SU-DHL-6 (cell line): ENCODE data around the gene DIP2C.
A peak's percentile ranks its signal among the peaks of the same experiment; 100 is the strongest.
"Not testable (repeated sequence)": the region's sequence is repeated elsewhere in the genome, so short reads cannot be mapped to it uniquely, and the experiment has no call there.

ENCODE experiments used
- H2AFZ ChIP-seq: fragments of 200-600 bp; sonication (generic); 2 replicates; pipeline ENCODE4 v1.6.1; 2014; ENCODE audit warnings: low read depth, mild to moderate bottlenecking, moderate library complexity, mixed read lengths, antibody characterized with exemption, low read length; ENCODE audit not compliant: severe bottlenecking
- H3F3A ChIP-seq: fragments of 200-600 bp; shearing (Covaris generic); 2 replicates; pipeline ENCODE4 v1.6.0; 2016; ENCODE audit warnings: antibody characterized with exemption, mild to moderate bottlenecking; ENCODE audit not compliant: insufficient read depth
- H3K27ac ChIP-seq: fragments of 200-600 bp; sonication (generic); 2 replicates; pipeline ENCODE4 v1.5.1; 2016; ENCODE audit warnings: low read depth, mild to moderate bottlenecking, low read length, moderate library complexity, mixed read lengths
- H3K27me3 ChIP-seq: fragments of 200-600 bp; sonication (generic), shearing (Covaris generic); 2 replicates; pipeline ENCODE4 v1.6.0; 2014; ENCODE audit warnings: mild to moderate bottlenecking, low read length
- H3K36me3 ChIP-seq: fragments of 200-600 bp; sonication (generic); 2 replicates; pipeline ENCODE4 v1.6.1; 2014; ENCODE audit warnings: mild to moderate bottlenecking, low read length, mixed read lengths
- H3K4me2 ChIP-seq: fragments of 300-600, 200-600 bp; shearing (Covaris generic), sonication (generic); 2 replicates; pipeline ENCODE4 v1.6.0; 2014; ENCODE audit warnings: low read length, low read depth, mild to moderate bottlenecking; ENCODE audit not compliant: poor library complexity, severe bottlenecking
- H3K4me3 ChIP-seq: fragments of 200-600 bp; sonication (generic); 2 replicates; pipeline ENCODE4 v1.5.1; 2014; ENCODE audit warnings: antibody characterized with exemption, low read length, mild to moderate bottlenecking, mixed read lengths; ENCODE audit not compliant: insufficient read depth, poor library complexity, severe bottlenecking
- H3K79me2 ChIP-seq: fragments of 200-600 bp; sonication (generic); 2 replicates; pipeline ENCODE4 v1.6.1; 2014; ENCODE audit warnings: mild to moderate bottlenecking, low read length, moderate library complexity; ENCODE audit not compliant: insufficient read depth
- H3K9ac ChIP-seq: fragments of 200-600 bp; sonication (generic); 2 replicates; pipeline ENCODE4 v1.7.0; 2014; ENCODE audit warnings: mild to moderate bottlenecking, low read length
- H3K9me2 ChIP-seq: fragments of 200-600 bp; sonication (generic); replicated peaks from 2 replicates; pipeline ENCODE4 v1.6.1; 2014; ENCODE audit warnings: low read length; ENCODE audit not compliant: insufficient read depth
- H3K9me3 ChIP-seq: fragments of 200-600 bp; sonication (generic); 2 replicates; pipeline ENCODE4 v1.6.1; 2014; ENCODE audit warnings: low read length, mixed read lengths; ENCODE audit not compliant: insufficient read depth
- H4K20me1 ChIP-seq: fragments of 200-600 bp; sonication (generic); 2 replicates; pipeline ENCODE4 v1.6.1; 2014; ENCODE audit warnings: low read depth, mild to moderate bottlenecking, antibody characterized with exemption, low read length, moderate library complexity, mixed read lengths
- CTCF ChIP-seq: fragments of 200-600 bp; sonication (generic); IDR thresholded peaks from one replicate; pipeline ENCODE4 v1.5.1; 2017; ENCODE audit warnings: antibody characterized with exemption, mild to moderate bottlenecking, low read length, moderate library complexity; ENCODE audit not compliant: insufficient read depth, poor library complexity, severe bottlenecking
- EZH2phosphoT487 ChIP-seq: fragments of 200-600 bp; sonication (generic), shearing (Covaris generic); conservative IDR thresholded peaks from 2 replicates; pipeline ENCODE4 v1.6.1; 2018; ENCODE audit warnings: mild to moderate bottlenecking, antibody characterized with exemption, low read length, moderate library complexity, mixed read lengths

DIP2C gene

GRCh38 chr10:514137-514671 is 175.3 kb downstream of the DIP2C start:
- Histone ChIP-seq H2AFZ (no peak overlapping the region), H3K79me2 (peaks cover 12% of the 10 kb centered on the region; the same call in 1 of the 2 replicates), H3K4me2 (peak overlapping the region; percentile 79), H3K9ac (peak overlapping the region; percentile 63), H3K9me3 (no peaks in the 10 kb centered on the region), H3F3A (peaks cover 76% of the 10 kb centered on the region), H4K20me1 (no peaks in the 10 kb centered on the region), H3K27me3 (no peaks in the 10 kb centered on the region), H3K27ac (peak overlapping the region; percentile 96), H3K9me2 (no peaks in the 10 kb centered on the region), H3K4me3 (peak overlapping the region; percentile 55), H3K36me3 (no peaks in the 10 kb centered on the region)
- TF ChIP-seq EZH2phosphoT487 (no peak), CTCF (no peak)

- no peak for TF ChIP-seq EZH2phosphoT487
- TF ChIP-seq CTCF: no peak
- Histone ChIP-seq H2AFZ (no peak overlapping the region), H3K4me3 (peak overlapping the region; percentile 55), H3K9me3 (no peaks in the 10 kb centered on the region), H3K36me3 (no peaks in the 10 kb centered on the region; the same call in 1 of the 2 replicates), H4K20me1 (no peaks in the 10 kb centered on the region), H3K79me2 (peaks cover 20% of the 10 kb centered on the region; the same call in 1 of the 2 replicates), H3K27ac (peak overlapping the region; percentile 96), H3K9me2 (no peaks in the 10 kb centered on the region), H3K27me3 (no peaks in the 10 kb centered on the region), H3F3A (peaks cover 70% of the 10 kb centered on the region), H3K4me2 (peak overlapping the region; percentile 79), H3K9ac (peak overlapping the region; percentile 63)
Measured at GRCh38 chr10:513393-513792, 176.1 kb downstream of the DIP2C start.

- H4K20me1 ChIP-seq, H2AFZ ChIP-seq, H3K36me3 ChIP-seq, H3K9me3 ChIP-seq, H3K27me3 ChIP-seq, H3K9me2 ChIP-seq: not testable (repeated sequence)
- Histone ChIP-seq H3K4me3 (peak overlapping the region; percentile 55), H3K4me2 (peak overlapping the region; percentile 79), H3F3A (peaks cover 67% of the 10 kb centered on the region), H3K27ac (peak overlapping the region; percentile 96), H3K9ac (peak overlapping the region; percentile 63), H3K79me2 (peaks cover 23% of the 10 kb centered on the region; the same call in 1 of the 2 replicates)
Measured at GRCh38 chr10:512661-513060, 176.8 kb downstream of the DIP2C start.

DNA sequence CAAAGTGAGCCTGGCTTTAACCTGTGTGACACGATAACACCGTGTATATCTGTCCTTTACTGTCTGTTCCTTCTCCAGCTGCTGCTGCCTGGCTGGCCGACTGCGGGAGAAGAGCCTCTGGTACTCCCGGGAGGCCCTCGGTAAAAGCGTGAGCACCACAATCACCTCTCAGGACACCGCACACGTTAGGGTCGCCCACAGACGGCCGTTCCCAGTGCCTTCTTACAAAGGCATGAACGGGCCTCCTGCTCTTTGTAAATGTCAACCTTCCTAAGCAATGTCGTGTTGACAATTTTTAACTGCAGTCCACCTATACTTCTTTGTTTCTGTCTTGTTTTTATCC is 177.6 kb downstream of the DIP2C start:
- TF ChIP-seq CTCF: no peak
- no peak for TF ChIP-seq EZH2phosphoT487

More for the DNA sequence above, 177.6 kb downstream of the DIP2C start:
- H3K4me3 ChIP-seq: peak overlapping the region; percentile 24
- H3K9me2 ChIP-seq: no peaks in the 10 kb centered on the region
- H3K4me2 ChIP-seq: peak overlapping the region; percentile 79
- H3K36me3 ChIP-seq: peaks cover 8% of the 10 kb centered on the region; the same call in 1 of the 2 replicates
- no peaks in the 10 kb centered on the region for H4K20me1 ChIP-seq
- peak overlapping the region; percentile 63 for H3K9ac ChIP-seq
- H3K27ac ChIP-seq: peak overlapping the region; percentile 96
- peaks cover 58% of the 10 kb centered on the region for H3F3A ChIP-seq
- peaks cover 1% of the 10 kb centered on the region; the same call in 1 of the 2 replicates for H3K9me3 ChIP-seq
- peaks cover 23% of the 10 kb centered on the region; the same call in 1 of the 2 replicates for H3K79me2 ChIP-seq
- no peak overlapping the region for H2AFZ ChIP-seq
- H3K27me3 ChIP-seq: no peaks in the 10 kb centered on the region
